DMS79 (cell line): ENCODE measurements around the gene GMPR2.

ENCODE experiments used
- DNase-seq: peaks from one replicate; lab custom pipeline; 2025; lab: John Stamatoyannopoulos, UW

GMPR2 gene

GRCh38 chr14:24252289-24253124 is 19.8 kb downstream of the GMPR2 start:
- DNase-seq: no peak

GRCh38 chr14:24253936-24254335 is 21.2 kb downstream of the GMPR2 start:
- DNase-seq: no peak

GRCh38 chr14:24254630-24255392 is 22.1 kb downstream of the GMPR2 start:
- DNase-seq: no peak

- no peak for DNase-seq
Measured at GRCh38 chr14:24255438-24255837, 22.7 kb downstream of the GMPR2 start.

- DNase-seq: no peak
Measured at GRCh38 chr14:24255931-24256711, 23.4 kb downstream of the GMPR2 start.

GRCh38 chr14:24256960-24257359 is 24.2 kb downstream of the GMPR2 start:
- DNase-seq: no peak

- DNase-seq: no peak
Measured at GRCh38 chr14:24258119-24258518, 25.4 kb downstream of the GMPR2 start.

- DNase-seq: no peak
Measured at GRCh38 chr14:24258548-24259265, 26.0 kb downstream of the GMPR2 start.

GRCh38 chr14:24259282-24260025 is 26.7 kb downstream of the GMPR2 start:
- no peak for DNase-seq

- DNase-seq: no peak
Measured at GRCh38 chr14:24260026-24260779, 27.5 kb downstream of the GMPR2 start.

GRCh38 chr14:24260780-24261157 is 28.0 kb downstream of the GMPR2 start:
- DNase-seq: no peak

- DNase-seq: no peak
Measured at GRCh38 chr14:24261256-24261968, 28.7 kb downstream of the GMPR2 start.

GRCh38 chr14:24261969-24262327 is 29.2 kb downstream of the GMPR2 start:
- DNase-seq: no peak

- no peak for DNase-seq
Measured at GRCh38 chr14:24262821-24263733, 30.3 kb downstream of the GMPR2 start, which contains the start of gene TGM1. Gene TGM1 (minus strand): TSS chr14:24263177. CDS start chr14:24262352, 825 bp downstream.

- no peak for DNase-seq
Measured at GRCh38 chr14:24263848-24264247, 31.1 kb downstream of the GMPR2 start.

GRCh38 chr14:24264298-24264697 is 31.6 kb downstream of the GMPR2 start:
- DNase-seq: no peak

GRCh38 chr14:24266344-24267244 is 33.9 kb downstream of the GMPR2 start:
- no peak for DNase-seq

- no peak for DNase-seq
Measured at GRCh38 chr14:24267516-24267915, 34.8 kb downstream of the GMPR2 start.
